Keratinocyte (primary cell): ENCODE measurements around the gene GJA4. TPM values are rescaled to one million over a fixed set of nuclear protein-coding genes. Genes with fewer than 3 reads are reported as not detected.

Experiments used
- DNase-seq: peaks from one replicate; pipeline ENCODE4 v3.0.0-alpha.2; 2011; ENCODE audit warnings: low read depth, missing footprints, low spot score
- FAIRE-seq: peaks from 2 replicates; lab custom pipeline; 2011; peaks lifted over from hg19 to GRCh38; lab: Jason Lieb, UNC
- H2AFZ ChIP-seq: 2 replicates; pipeline ENCODE4 v1.6.0; 2012; ENCODE audit warnings: low read length, control low read depth, inconsistent platforms; ENCODE audit not compliant: control insufficient read depth
- H3K27ac ChIP-seq: 2 replicates; pipeline ENCODE4 v1.5.1; 2011; ENCODE audit warnings: low read length; ENCODE audit not compliant: control insufficient read depth, insufficient read depth
- H3K27me3 ChIP-seq: 3 replicates; pipeline ENCODE4 v1.6.0; 2011; ENCODE audit warnings: low read length; ENCODE audit not compliant: control insufficient read depth, insufficient read depth; ENCODE audit errors: extremely low read depth
- H3K36me3 ChIP-seq, 2 experiments: 2 replicates in 1 of 2; 3 replicates in 1 of 2; pipeline ENCODE4 v1.5.1; 2011; ENCODE audit warnings: low read length in 2 of 2, mild to moderate bottlenecking in 1 of 2; ENCODE audit not compliant: control insufficient read depth in 2 of 2, insufficient read depth in 2 of 2; ENCODE audit errors: extremely low read depth in 1 of 2
- H3K4me1 ChIP-seq: 3 replicates; pipeline ENCODE4 v1.5.1; 2011; ENCODE audit warnings: low read length; ENCODE audit not compliant: control insufficient read depth, insufficient read depth; ENCODE audit errors: extremely low read depth
- H3K4me2 ChIP-seq: 3 replicates; pipeline ENCODE4 v1.6.0; 2011; ENCODE audit warnings: low read depth, low read length; ENCODE audit not compliant: control insufficient read depth, insufficient read depth; ENCODE audit errors: extremely low read depth
- H3K4me3 ChIP-seq, 3 experiments: fragments of 200-600 bp in 1 of 3; sonication (generic) in 1 of 3; 2 replicates in 2 of 3; 3 replicates in 1 of 3; pipeline ENCODE4 v1.5.1; 2011 to 2016; ENCODE audit warnings: low read length in 3 of 3, mild to moderate bottlenecking in 3 of 3, control low read depth in 2 of 3, inconsistent platforms in 1 of 3, low read depth in 1 of 3, mixed read lengths in 1 of 3, mixed run types in 1 of 3, moderate library complexity in 1 of 3; ENCODE audit not compliant: control insufficient read depth in 2 of 3, insufficient read depth in 2 of 3; ENCODE audit errors: extremely low read depth in 1 of 3
- H3K79me2 ChIP-seq: 2 replicates; pipeline ENCODE4 v1.6.0; 2012; ENCODE audit warnings: low read length; ENCODE audit not compliant: control insufficient read depth, insufficient read depth
- H3K9ac ChIP-seq: 3 replicates; pipeline ENCODE4 v1.6.0; 2011; ENCODE audit warnings: low read length; ENCODE audit not compliant: control insufficient read depth, insufficient read depth; ENCODE audit errors: extremely low read depth
- H3K9me1 ChIP-seq: 3 replicates; pipeline ENCODE4 v1.6.0; 2011; ENCODE audit warnings: low read length; ENCODE audit not compliant: control insufficient read depth, insufficient read depth; ENCODE audit errors: extremely low read depth
- H3K9me3 ChIP-seq: 2 replicates; pipeline ENCODE4 v1.5.1; 2012; ENCODE audit warnings: low read depth, low read length; ENCODE audit not compliant: control insufficient read depth
- H4K20me1 ChIP-seq: 3 replicates; pipeline ENCODE4 v1.6.0; 2011; ENCODE audit warnings: low read length; ENCODE audit not compliant: control insufficient read depth, insufficient read depth; ENCODE audit errors: extremely low read depth
- EZH2 ChIP-seq: IDR thresholded peaks from one replicate; pipeline ENCODE4 v1.6.1; 2012; ENCODE audit warnings: inconsistent platforms, mild to moderate bottlenecking, low read length, moderate library complexity
- dilution Hi-C: fragments of 300-500 bp; cut with MboI; formaldehyde crosslinking; loops from one replicate; pipeline ENCODE4 v1.7.0; 2020; ENCODE audit warnings: low sequenced_read_pairs; ENCODE audit not compliant: extremely low pct_ligation_motif_present
- polyA plus RNA-seq, 5 experiments: library from polyadenylated mRNA; depleted of rRNA in 3 of 5; stranded (reverse) in 3 of 5; stranded (forward) in 1 of 5; unstranded in 1 of 5; fragments of >200 nt; gene quantifications; 1 replicate in 1 of 5; 2 replicates in 3 of 5; 3 replicates in 1 of 5; pipeline versions ENCODE4 v1.2.1 to v1.2.3, GENCODE V29; 2011 to 2012; ENCODE audit warnings: missing spikeins in 2 of 5, low read depth in 1 of 5, low replicate concordance in 1 of 5
- TF ChIP-seq, protein P1 (sequence below), 3 experiments: IDR thresholded peaks in 1 of 3; conservative IDR thresholded peaks in 1 of 3; optimal IDR thresholded peaks in 1 of 3; 2 replicates in 2 of 3; 3 replicates in 1 of 3; pipeline versions ENCODE3 to v1.5.1; 2011; ENCODE audit warnings: low read length in 3 of 3, mild to moderate bottlenecking in 3 of 3, moderate library complexity in 2 of 3, control low read depth in 1 of 3, inconsistent platforms in 1 of 3; ENCODE audit not compliant: insufficient read depth in 2 of 3; ENCODE audit errors: extremely low read depth in 1 of 3

GJA4 gene
- polyA plus RNA-seq, 1 donor (not counting 4 experiments of a cell fraction or from before 2014, with no cell fraction given), result not detected

DNA sequence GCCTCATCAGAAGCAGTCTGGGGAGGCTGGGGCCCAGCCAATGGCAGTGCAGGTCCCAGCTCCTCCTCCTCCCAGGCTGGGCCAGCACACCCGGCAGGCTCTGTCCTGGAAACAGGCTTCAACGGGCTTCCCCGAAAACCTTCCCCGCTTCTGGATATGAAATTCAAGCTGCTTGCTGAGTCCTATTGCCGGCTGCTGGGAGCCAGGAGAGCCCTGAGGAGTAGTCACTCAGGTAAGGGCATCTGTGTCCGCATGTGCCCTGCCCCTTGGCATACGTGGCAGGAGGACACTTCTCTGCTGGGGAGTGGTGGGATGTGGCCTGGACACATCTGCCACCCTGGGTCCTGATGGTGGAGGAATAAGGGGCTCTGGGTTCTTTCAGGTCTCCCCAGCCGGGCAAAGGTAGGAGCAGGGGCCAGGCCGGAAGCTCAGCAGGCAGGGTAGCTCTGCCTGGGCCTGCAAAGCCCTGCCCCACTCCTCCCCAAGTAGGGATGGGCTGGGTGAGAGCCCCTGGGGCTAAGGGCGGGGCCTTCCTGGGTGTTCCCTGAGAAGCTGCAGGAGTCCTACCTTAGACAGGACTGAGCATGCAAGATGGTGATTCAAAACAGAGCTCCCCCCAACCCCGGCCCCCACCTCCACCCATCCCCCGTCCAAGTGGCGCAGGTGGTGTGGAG, 37.7 kb upstream of the GJA4 start, which contains the start of gene GJB5:
GJB5 (plus strand) TSS at position 84 of the 674 bp plus-strand sequence. CDS start 2,284 bp downstream, outside the sequence.
- peaks cover 16 to 28% of the 10 kb centered on the region in 2 experiments for H3K36me3 ChIP-seq
- peaks cover 61% of the 10 kb centered on the region for H3K4me1 ChIP-seq
- peaks cover 5% of the 10 kb centered on the region for H3K9me3 ChIP-seq
- TF ChIP-seq EZH2, result no peak
- TF ChIP-seq, protein P1, sequence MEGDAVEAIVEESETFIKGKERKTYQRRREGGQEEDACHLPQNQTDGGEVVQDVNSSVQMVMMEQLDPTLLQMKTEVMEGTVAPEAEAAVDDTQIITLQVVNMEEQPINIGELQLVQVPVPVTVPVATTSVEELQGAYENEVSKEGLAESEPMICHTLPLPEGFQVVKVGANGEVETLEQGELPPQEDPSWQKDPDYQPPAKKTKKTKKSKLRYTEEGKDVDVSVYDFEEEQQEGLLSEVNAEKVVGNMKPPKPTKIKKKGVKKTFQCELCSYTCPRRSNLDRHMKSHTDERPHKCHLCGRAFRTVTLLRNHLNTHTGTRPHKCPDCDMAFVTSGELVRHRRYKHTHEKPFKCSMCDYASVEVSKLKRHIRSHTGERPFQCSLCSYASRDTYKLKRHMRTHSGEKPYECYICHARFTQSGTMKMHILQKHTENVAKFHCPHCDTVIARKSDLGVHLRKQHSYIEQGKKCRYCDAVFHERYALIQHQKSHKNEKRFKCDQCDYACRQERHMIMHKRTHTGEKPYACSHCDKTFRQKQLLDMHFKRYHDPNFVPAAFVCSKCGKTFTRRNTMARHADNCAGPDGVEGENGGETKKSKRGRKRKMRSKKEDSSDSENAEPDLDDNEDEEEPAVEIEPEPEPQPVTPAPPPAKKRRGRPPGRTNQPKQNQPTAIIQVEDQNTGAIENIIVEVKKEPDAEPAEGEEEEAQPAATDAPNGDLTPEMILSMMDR (optimal IDR thresholded peaks at IDR 0.05 in 1 of 3, IDR thresholded peaks at IDR 0.05 in 1 of 3, conservative IDR thresholded peaks at IDR 0.05 in 1 of 3; ENCODE audit: extremely low read depth in 1 of 3, insufficient read depth in 2 of 3, low read length in 3 of 3), result no peak
- peak within 1 kb of the TSS; percentile 73 for H2AFZ ChIP-seq
- H3K9ac ChIP-seq, result peak within 1 kb of the TSS; percentile 96
- no peaks in the 10 kb centered on the region for H3K9me1 ChIP-seq
- no peaks in the 10 kb centered on the region for H4K20me1 ChIP-seq
- dilution Hi-C loops, result no loop called here
- H3K27ac ChIP-seq, result peak within 1 kb of the TSS; percentile 98
- H3K79me2 ChIP-seq, result peaks cover 42% of the 10 kb centered on the region
- FAIRE-seq (peak; percentile 98), DNase-seq (peak; percentile 98)
- no peaks in the 10 kb centered on the region for H3K27me3 ChIP-seq
- H3K4me3 ChIP-seq, result peak within 1 kb of the TSS; percentile 49 to 94 (median 82)
- peak within 1 kb of the TSS; percentile 97 for H3K4me2 ChIP-seq

DNA sequence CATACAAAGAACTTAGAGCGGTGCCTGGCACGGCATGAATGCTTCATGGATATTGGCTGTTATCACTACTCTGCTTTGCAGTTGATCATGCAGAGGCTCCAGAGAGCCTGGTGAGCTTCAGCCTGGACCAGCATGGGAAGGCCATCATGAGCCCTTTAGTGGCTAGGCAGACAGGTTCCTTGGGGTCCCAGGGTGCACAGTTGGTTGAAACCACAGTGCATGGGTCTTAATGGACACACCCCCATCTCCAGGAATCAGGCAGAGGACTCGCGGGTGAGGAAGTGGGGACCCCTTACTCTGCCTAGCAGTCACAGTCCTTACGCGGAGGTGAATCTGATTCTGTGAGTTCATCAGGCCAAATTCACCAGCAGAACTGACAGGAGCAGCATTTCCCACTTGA, 36.8 kb upstream of the GJA4 start:
- TF ChIP-seq, protein P1 (optimal IDR thresholded peaks at IDR 0.05 in 1 of 3, IDR thresholded peaks at IDR 0.05 in 1 of 3, conservative IDR thresholded peaks at IDR 0.05 in 1 of 3; ENCODE audit: extremely low read depth in 1 of 3, insufficient read depth in 2 of 3, low read length in 3 of 3), result no peak
- TF ChIP-seq EZH2, result no peak
- Histone ChIP-seq H3K4me1 (peaks cover 68% of the 10 kb centered on the region), H3K4me2 (peak overlapping the region; percentile 97), H4K20me1 (no peaks in the 10 kb centered on the region), H3K9me3 (peaks cover 5% of the 10 kb centered on the region), H3K9ac (peak overlapping the region; percentile 96), H3K4me3 (peak overlapping the region; percentile 49 to 94 (median 82)), H3K27me3 (no peaks in the 10 kb centered on the region), H3K9me1 (no peaks in the 10 kb centered on the region), H2AFZ (no peak overlapping the region), H3K79me2 (peaks cover 51% of the 10 kb centered on the region), H3K36me3 (peaks cover 16 to 30% of the 10 kb centered on the region in 2 experiments), H3K27ac (peak overlapping the region; percentile 98)
- FAIRE-seq (peak; percentile 74), DNase-seq (no peak)
- dilution Hi-C loops, result no loop called here
